ENCODE results near the gene NUMA1.

- no peak for TF ChIP-seq MAFK (IDR thresholded peaks at IDR 0.05; ENCODE audit: low read depth, low read length)
- TF ChIP-seq RFX5 (IDR thresholded peaks at IDR 0.05; ENCODE audit: borderline replicate concordance, low read depth, low read length) = no peak
- no peak for TF ChIP-seq KDM1A (IDR thresholded peaks at IDR 0.05; ENCODE audit: borderline replicate concordance, low read length)
- no peak for TF ChIP-seq CTCF (IDR thresholded peaks at IDR 0.05; ENCODE audit: control extremely low read depth in 1 of 3, insufficient read depth in 1 of 3, low read depth in 1 of 3, low read length in 3 of 3)
- TF ChIP-seq BCL11A (IDR thresholded peaks at IDR 0.05; ENCODE audit: low read depth in 2 of 2, low read length in 2 of 2) = no peak
- no peak for TF ChIP-seq ZNF274 (IDR thresholded peaks at IDR 0.05; ENCODE audit: borderline replicate concordance, extremely low read depth, low read length)
- TF ChIP-seq MAX (IDR thresholded peaks at IDR 0.05) = no peak
- no peak for TF ChIP-seq RAD21 (IDR thresholded peaks at IDR 0.05 in 1 of 2, conservative IDR thresholded peaks at IDR 0.05 in 1 of 2; ENCODE audit: low read depth in 2 of 2, low read length in 2 of 2)
- no peak for TF ChIP-seq KDM5A (IDR thresholded peaks at IDR 0.05; ENCODE audit: low read length)
- no peak for TF ChIP-seq CREB1 (IDR thresholded peaks at IDR 0.05)
- no peak for TF ChIP-seq PHF8 (conservative IDR thresholded peaks at IDR 0.05; ENCODE audit: low read depth, low read length)
- no peak for TF ChIP-seq EZH2 (IDR thresholded peaks at IDR 0.05; ENCODE audit: low read depth, low read length, severe bottlenecking)
- no peak for TF ChIP-seq FOSL1 (IDR thresholded peaks at IDR 0.05; ENCODE audit: insufficient read depth, low read depth, low read length)
- no peak for TF ChIP-seq POLR2A (IDR thresholded peaks at IDR 0.05; ENCODE audit: control extremely low read depth in 1 of 2, low read depth in 2 of 2, low read length in 2 of 2)
These were observed 88.8 kb downstream of the NUMA1 start for GRCh38 chr11:71991494-71991893.
